Esophagus squamous epithelium (tissue), 5 donors: ENCODE results near the gene TSHZ2. TPM values are rescaled to one million over a fixed set of nuclear protein-coding genes. Genes with fewer than 3 reads are reported as not detected.

ENCODE experiments used
- DNase-seq: peaks from one replicate; lab custom pipeline; 2025; lab: John Stamatoyannopoulos, UW
- H3K27ac ChIP-seq, 4 donors: fragments of 200-600 bp; sonication (generic); one replicate each; pipeline ENCODE4 v1.5.1; 2016 to 2019; ENCODE audit warnings: mild to moderate bottlenecking in 1 of 4
- H3K27me3 ChIP-seq, 4 donors: fragments of 200-600 bp; sonication (generic); 1 replicate in 3 of 4; 2 replicates in 1 of 4; pipeline versions ENCODE4 v1.5.1 to v1.6.0; 2017 to 2021; ENCODE audit warnings: antibody characterized with exemption in 1 of 4
- H3K36me3 ChIP-seq, 3 donors: fragments of 200-600 bp; sonication (generic); one replicate each; pipeline ENCODE4 v1.5.1; 2016 to 2019
- H3K4me1 ChIP-seq, 3 donors: fragments of 200-600 bp; sonication (generic); one replicate each; pipeline ENCODE4 v1.5.1; 2017 to 2019
- H3K4me3 ChIP-seq, 4 donors: fragments of 200-600 bp; sonication (generic); 1 replicate in 3 of 4; 2 replicates in 1 of 4; pipeline ENCODE4 v1.5.1; 2016 to 2019; ENCODE audit warnings: mild to moderate bottlenecking in 2 of 4, moderate library complexity in 1 of 4
- H3K9me3 ChIP-seq, 3 donors: fragments of 200-600 bp; sonication (generic); one replicate each; pipeline ENCODE4 v1.5.1; 2016 to 2019
- POLR2A ChIP-seq, 4 donors: fragments of 450-650 bp; IDR thresholded peaks; one replicate each; pipeline ENCODE4 v1.6.1; 2017; ENCODE audit warnings: antibody characterized with exemption in 4 of 4, mild to moderate bottlenecking in 4 of 4, moderate library complexity in 3 of 4
- WGBS, 2 donors: methylation state at CpG; one replicate each; pipeline ENCODE4 v1.1.5; 2018; 5-methylcytosine and 5-hydroxymethylcytosine counted together
- intact Hi-C: fragments of 100-400 bp; cut with DNase I; formaldehyde crosslinking; loops from one replicate; pipeline ENCODE4 v1.15.0; 2022
- total RNA-seq, 4 donors: library from RNA; depleted of rRNA; stranded (reverse); fragments of >200 nt; gene quantifications; one replicate each; pipeline ENCODE4 v1.1.0, GENCODE V29; 2016
- TF ChIP-seq, protein P1 (sequence below), 6 experiments: fragments of 450-650 bp in 4 of 6; fragments of 200-600 bp in 2 of 6; sonication (generic) in 2 of 6; IDR thresholded peaks; one replicate each; pipeline ENCODE4 v1.5.1; 2016 to 2019; ENCODE audit warnings: antibody characterized with exemption in 6 of 6, mild to moderate bottlenecking in 4 of 6, moderate library complexity in 4 of 6
- donor health status: DM: yes; HTN: yes; CAD: no.

The TSHZ2 gene
- total RNA-seq, 4 donors from 2014 or later, result 4.7 to 22.0 (median 12.9) TPM

DNA sequence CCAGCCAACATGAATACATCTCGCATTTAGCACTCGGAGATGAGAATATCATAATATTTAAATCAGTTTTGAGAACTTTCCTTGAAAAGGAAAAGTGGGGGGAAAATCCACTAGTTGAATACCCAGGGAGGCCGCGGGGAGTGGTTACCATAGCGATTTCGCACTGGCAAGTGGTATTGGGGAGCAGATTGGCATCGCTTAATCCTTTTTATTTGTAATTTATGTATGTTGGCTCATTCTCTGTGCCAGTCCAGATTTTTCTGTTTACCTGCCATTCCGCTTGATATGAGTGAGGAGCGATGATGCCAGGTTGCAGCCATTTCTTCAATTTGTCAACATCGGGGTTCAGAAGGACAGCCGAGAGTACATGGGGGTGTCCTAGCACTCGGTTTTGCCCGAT, 329.7 kb downstream of the TSHZ2 start:
- Histone ChIP-seq H3K4me3 (no peak overlapping the region), H3K9me3 (no peaks in the 10 kb centered on the region), H3K36me3 (no peaks in the 10 kb centered on the region), H3K4me1 (no peaks in the 10 kb centered on the region), H3K27ac (no peak overlapping the region), H3K27me3 (no peaks in the 10 kb centered on the region)
- WGBS, 2 donors, result 95 to 96% methylated on average over 13 of the region's 13 CpGs
- intact Hi-C loops, result no loop called here
- TF ChIP-seq, protein P1, sequence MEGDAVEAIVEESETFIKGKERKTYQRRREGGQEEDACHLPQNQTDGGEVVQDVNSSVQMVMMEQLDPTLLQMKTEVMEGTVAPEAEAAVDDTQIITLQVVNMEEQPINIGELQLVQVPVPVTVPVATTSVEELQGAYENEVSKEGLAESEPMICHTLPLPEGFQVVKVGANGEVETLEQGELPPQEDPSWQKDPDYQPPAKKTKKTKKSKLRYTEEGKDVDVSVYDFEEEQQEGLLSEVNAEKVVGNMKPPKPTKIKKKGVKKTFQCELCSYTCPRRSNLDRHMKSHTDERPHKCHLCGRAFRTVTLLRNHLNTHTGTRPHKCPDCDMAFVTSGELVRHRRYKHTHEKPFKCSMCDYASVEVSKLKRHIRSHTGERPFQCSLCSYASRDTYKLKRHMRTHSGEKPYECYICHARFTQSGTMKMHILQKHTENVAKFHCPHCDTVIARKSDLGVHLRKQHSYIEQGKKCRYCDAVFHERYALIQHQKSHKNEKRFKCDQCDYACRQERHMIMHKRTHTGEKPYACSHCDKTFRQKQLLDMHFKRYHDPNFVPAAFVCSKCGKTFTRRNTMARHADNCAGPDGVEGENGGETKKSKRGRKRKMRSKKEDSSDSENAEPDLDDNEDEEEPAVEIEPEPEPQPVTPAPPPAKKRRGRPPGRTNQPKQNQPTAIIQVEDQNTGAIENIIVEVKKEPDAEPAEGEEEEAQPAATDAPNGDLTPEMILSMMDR (IDR thresholded peaks at IDR 0.05), result no peak
- no peak for TF ChIP-seq POLR2A (IDR thresholded peaks at IDR 0.05)
- no peak for DNase-seq

DNA sequence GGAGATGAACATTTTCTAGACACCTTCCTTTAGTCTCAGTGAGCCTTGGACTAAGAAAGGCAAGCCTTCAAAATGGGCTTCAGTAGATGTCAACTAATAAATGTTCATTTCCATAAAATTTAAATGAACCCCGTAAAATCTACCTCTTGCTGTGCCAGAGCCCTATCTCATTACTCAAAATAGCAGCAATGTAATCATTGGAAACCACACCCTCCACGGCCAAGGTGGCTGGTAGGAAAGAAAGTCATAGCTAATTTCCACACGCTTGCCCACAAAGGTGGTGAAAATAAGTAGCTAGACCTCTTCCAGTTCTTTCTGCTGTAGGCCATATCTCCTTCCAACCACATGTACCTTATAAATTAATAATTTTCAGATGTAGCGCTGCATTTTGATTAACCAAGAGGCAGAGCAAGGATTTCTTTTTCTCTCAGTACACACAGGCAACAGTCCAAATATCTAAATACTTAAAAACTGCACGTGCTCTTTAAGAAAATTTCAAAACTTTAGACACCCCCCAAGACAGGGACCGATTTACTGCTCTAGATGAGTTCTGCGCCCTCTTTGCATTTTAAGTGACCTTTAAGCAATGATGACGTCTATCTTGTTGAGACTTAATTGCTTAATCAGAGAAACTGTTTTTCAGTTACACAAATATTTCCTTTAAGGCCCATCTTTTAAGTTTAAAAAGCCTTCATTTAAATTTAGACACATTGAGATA, 330.7 kb downstream of the TSHZ2 start:
- Histone ChIP-seq H3K27ac (no peak overlapping the region), H3K27me3 (no peaks in the 10 kb centered on the region), H3K9me3 (no peaks in the 10 kb centered on the region), H3K36me3 (no peaks in the 10 kb centered on the region), H3K4me3 (no peak overlapping the region), H3K4me1 (no peaks in the 10 kb centered on the region)
- no peak for TF ChIP-seq POLR2A (IDR thresholded peaks at IDR 0.05)
- TF ChIP-seq, protein P1 (IDR thresholded peaks at IDR 0.05), result no peak
- WGBS, 2 donors, result 76 to 79% methylated on average over 8 of the region's 8 CpGs
- intact Hi-C loops, result no loop called here
- no peak for DNase-seq

DNA sequence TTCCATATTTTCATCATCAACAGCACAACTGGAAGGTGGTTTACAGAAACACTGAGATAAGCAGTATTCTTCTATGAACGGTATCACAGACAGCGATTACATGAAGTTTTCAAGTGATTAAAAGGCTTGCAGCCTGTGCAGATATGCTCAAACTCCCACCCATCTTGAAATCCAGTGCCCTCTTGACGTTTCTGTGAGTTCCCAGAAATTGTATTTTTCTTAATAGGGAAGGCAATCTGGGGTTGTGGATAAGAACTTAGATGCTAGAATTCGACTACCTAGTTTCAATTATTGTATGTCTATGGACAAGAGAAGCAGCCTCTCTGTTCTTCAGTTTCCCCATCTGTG, 331.2 kb downstream of the TSHZ2 start:
- no peak for DNase-seq
- 60 to 79% methylated on average over 4 of the region's 4 CpGs for WGBS, 2 donors
- Histone ChIP-seq H3K36me3 (no peaks in the 10 kb centered on the region), H3K27ac (no peak overlapping the region), H3K27me3 (no peaks in the 10 kb centered on the region), H3K4me3 (no peak overlapping the region), H3K9me3 (no peaks in the 10 kb centered on the region), H3K4me1 (no peaks in the 10 kb centered on the region)
- no peak for TF ChIP-seq POLR2A (IDR thresholded peaks at IDR 0.05)
- TF ChIP-seq, protein P1 (IDR thresholded peaks at IDR 0.05), result no peak
- intact Hi-C loops, result no loop called here

DNA sequence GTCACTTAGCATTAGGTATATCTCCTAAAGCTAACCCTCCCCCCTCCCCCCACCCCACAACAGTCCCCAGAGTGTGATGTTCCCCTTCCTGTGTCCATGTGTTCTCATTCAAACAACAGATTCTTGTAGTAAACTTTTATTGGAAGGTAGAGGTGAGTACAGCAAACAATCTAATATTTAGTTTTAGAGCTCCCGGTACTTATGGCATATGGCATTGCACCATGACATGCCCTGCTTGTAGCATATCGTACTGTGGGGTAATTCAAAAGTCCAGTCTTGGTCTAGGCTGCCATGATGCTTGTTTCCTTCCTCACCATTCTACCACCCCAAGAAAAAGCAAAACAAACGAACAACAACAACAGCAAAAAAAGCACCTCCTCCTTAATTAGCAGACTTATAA, 332.0 kb downstream of the TSHZ2 start:
- Histone ChIP-seq H3K9me3 (no peaks in the 10 kb centered on the region), H3K27ac (no peak overlapping the region), H3K4me3 (no peak overlapping the region), H3K36me3 (no peaks in the 10 kb centered on the region), H3K4me1 (no peaks in the 10 kb centered on the region), H3K27me3 (no peaks in the 10 kb centered on the region)
- intact Hi-C loops, result no loop called here
- no peak for DNase-seq
- TF ChIP-seq POLR2A (IDR thresholded peaks at IDR 0.05), result no peak
- TF ChIP-seq, protein P1 (IDR thresholded peaks at IDR 0.05), result no peak
- 89 to 92% methylated on average over 3 of the region's 3 CpGs for WGBS, 2 donors

DNA sequence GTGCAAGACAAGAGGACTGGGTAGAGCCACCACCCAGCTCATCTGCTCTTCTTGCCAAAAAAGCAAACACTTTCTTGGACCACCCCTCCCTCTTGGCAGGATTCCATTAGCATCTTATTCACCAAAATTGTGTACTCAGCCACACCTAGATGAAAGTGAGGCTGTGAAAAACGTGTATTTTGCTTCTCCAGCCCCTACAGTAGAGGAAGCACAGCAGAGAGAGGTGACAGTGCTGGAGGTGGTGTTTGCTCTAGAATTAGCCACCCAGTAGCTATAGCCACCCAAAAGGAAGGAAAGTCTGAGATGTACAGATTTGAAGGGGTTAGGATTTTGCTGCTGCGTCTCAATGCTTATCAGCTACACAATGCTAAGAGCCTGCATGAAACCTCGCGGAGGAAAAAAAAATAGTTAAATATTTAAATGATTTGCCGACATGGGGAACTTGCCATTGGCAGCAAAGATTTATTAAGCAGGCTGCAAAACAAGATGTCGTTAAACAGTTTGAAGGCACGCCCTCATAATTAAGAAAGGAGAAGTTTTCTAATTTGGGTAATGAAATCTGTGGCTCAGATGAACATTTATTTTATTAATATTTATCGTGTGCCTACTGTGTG, 334.1 kb downstream of the TSHZ2 start:
- TF ChIP-seq POLR2A (IDR thresholded peaks at IDR 0.05), result no peak
- TF ChIP-seq, protein P1 (IDR thresholded peaks at IDR 0.05), result no peak
- 54 to 76% methylated on average over 7 to 8 of the region's 8 CpGs for WGBS, 2 donors

More for the DNA sequence above, 334.1 kb downstream of the TSHZ2 start:
- intact Hi-C loops, result no loop called here
- Histone ChIP-seq H3K36me3 (no peaks in the 10 kb centered on the region), H3K9me3 (no peaks in the 10 kb centered on the region), H3K4me3 (no peak overlapping the region), H3K27ac (no peak overlapping the region), H3K27me3 (no peaks in the 10 kb centered on the region), H3K4me1 (no peaks in the 10 kb centered on the region)
- no peak for DNase-seq
